ENCODE results near the gene C10orf67. TPM values are rescaled to one million over a fixed set of nuclear protein-coding genes. Genes with fewer than 3 reads are reported as not detected.
"Not testable (repeated sequence)": the region's sequence is repeated elsewhere in the genome, so short reads cannot be mapped to it uniquely, and the experiment has no call there.

Gene C10orf67
- total RNA-seq, 1 donor from 2014 or later = not detected

DNA sequence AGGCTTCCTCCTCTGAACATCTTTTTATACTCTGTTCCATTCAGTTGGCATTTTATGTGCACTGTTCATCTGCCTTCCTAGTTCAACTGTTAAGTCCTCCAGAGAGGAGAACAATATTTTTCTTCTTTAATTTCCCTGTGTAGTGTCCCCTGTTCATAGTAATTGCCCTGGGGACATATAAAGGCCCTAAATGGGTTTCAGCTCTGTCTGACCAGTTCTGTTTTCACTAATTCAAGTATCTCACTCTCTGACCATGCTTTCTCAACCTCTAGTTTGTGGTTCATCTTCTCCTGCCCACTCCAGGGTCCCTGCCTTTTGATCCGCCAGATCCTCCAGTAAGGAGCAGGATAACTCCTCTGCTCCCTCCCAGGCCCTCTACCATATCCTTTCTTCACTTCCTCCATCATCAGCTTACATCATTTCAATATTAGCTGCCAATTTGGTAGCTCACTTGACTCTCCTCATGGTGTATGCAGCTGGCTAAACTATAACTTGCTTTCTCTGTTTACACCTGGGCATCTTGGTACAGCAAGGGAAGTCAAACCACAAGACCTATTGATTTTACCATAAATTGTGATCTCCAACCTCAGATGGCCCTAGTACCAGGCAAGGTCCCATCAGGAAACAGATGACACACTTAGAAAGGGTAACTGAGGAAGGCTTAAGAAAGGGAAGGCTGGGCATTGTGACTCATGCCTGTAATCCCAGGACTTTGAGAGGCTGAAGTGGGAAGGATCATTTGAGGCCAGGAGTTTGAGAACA is 17.7 kb upstream of the C10orf67 start:
- no peak for DNase-seq

DNA sequence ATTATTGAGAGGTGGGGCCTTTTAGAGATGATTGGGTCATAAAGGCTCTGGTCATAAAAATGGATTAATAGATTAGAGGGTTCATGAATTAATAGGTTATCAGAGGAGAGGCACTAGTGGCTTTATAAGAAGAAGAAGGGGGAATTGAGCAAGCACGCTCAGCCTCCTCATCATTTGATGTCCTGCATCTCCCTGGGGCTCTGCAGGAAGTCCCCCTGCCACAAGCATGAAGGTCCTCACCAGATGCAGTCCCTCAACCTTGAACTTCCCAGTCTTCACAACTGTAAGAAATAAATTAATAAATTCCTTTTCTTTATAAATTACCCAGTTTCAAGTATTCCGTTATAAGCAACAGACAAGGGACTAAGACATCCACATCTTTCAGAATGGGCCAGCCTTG is 17.1 kb upstream of the C10orf67 start:
- no peak for DNase-seq

DNA sequence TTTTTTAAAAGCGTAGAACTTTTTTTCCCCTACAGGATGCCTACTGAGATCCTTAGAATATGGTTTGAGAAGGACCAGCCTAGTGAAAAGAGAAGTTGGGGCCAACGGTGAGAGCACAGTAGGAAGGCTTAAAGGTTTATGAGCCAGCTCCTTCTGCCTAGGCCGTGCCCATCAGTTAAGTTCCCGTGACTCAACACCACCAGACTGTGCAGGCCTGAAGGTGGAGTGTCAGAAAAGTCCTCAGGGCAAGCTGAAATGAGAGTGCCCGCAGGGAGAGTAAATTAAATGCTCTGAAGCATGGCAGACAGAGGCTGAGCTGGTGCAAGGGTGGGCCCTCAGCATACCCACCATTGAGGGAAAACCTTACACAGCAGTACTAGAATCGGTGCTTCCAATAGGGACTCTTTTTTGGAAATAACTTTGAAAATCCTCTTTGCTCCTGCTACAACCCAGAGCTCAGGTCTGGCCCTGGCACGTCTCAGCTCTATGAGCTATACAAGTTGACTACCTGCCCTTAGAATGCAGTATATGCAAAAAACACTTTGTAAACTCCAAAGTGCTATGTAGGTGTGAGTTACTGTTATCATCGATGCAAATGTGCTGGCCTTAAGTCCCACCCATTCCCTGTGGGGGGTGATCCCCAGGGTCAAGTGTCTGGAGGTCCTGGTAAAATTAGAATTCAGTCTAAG is 15.2 kb upstream of the C10orf67 start:
- no peak for DNase-seq

DNA sequence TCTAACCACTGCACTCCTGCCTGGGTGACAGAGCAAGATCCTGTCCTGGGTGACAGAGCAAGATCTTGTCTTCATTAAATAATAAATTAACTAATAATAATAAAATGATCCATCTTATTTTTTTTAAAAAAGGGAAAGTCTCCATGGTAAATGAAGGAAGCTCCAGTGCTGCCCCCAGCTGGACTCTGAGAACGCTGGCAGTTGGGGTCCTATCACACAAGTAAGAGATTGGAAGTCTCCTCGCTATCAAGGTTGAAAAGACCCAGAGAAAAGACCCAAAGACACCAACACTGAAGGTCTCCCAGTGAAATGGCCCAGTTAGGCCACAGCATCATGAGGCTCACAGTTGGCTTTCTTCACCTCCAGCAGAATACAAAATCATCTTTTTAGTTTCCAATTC is 13.8 kb upstream of the C10orf67 start:
- DNase-seq = no peak

DNA sequence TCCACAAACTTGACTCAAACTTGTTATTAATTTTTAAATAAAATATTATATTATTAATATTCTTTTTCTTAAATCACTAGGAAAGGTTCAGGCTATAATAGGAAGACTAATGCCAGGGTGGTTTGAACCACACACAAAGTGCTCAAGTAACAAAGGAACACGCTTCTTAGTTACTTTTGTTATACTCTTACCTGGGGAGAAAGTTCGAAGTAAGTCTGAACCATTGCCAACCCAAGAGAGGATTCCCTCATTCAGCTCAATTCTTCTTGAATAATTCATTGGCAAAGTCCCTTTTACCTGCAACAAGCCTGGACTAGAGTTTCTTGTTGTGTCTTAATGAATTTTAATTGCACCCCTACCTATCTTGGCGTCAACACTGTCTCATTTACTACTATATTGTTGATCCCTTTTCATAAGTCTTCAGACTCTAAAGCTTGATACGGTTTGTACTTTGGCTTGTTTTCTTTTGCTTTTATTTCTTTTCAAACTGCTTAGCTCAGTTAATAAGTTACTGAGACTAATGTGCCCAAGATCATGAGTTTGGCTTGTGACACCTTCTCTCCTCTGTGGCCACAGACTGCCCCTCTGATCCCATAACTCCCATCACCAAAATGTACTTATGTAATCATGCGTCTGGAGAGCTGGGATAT is 10.2 kb upstream of the C10orf67 start:
- DNase-seq = no peak

DNA sequence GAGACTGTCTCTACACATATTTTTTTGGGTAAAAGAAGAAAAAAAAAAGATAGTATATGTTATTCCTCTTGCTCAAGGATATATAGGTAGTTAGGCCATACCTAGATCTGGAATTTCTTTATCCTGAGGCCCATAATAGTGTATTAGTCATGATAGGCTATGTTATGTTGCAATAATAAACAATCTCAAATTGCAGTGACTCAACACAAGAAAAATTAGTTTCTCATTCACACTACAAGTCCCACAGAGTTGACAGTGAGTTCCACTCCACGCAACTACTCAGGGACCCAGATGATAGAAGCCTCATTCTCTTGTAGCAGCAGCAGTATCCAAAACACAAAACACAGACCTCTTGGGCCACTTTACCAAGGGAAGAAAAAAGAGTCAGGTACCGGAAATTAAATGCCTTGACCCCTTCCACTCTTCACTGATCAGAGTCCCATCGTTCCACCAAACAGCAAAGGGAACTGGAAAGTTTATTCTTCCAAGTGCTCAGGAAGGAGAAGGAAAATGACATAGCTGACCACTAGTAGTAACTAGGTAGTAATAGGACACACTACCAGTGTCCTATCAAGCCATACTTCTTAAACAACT is 7.4 kb upstream of the C10orf67 start:
- no peak for DNase-seq

DNA sequence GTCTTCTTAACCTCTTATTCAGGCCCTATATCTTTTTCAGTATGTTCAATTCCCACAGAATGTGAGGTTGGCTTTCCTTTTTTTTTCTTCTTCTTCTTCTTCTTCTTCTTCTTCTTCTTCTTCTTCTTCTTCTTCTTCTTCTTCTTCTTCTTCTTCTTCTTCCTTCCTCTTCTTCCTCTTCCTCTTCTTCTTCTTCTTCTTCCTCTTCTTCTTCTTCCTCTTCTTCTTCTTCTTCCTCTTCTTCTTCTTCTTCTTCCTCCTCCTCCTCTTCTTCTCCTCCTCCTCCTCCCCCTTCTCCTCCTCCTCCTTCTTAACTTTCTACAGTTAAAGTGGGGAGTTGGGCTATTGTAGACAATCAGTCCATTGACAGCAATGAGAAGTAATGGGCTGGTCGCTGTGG is 6.1 kb upstream of the C10orf67 start:
- not testable (repeated sequence) for DNase-seq

DNA sequence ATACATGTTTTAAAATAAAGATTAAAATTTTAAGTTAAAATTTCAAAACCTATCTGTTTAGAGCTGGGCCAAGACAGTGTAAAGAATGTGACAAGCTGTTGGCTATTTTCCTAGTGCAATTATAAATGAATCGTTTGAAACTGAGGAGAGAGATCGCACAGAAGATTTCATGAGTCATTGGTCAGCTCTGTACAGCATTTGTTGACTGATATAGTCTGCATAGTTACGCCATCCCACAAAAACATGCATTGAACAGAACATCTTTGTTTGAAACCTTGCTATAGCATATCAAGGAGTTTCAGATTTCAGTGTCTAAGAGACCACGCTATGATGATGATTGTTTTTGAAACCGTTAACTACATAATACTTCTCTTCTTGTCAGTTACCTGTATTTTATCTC is 1.3 kb upstream of the C10orf67 start:
- no peak for DNase-seq

DNA sequence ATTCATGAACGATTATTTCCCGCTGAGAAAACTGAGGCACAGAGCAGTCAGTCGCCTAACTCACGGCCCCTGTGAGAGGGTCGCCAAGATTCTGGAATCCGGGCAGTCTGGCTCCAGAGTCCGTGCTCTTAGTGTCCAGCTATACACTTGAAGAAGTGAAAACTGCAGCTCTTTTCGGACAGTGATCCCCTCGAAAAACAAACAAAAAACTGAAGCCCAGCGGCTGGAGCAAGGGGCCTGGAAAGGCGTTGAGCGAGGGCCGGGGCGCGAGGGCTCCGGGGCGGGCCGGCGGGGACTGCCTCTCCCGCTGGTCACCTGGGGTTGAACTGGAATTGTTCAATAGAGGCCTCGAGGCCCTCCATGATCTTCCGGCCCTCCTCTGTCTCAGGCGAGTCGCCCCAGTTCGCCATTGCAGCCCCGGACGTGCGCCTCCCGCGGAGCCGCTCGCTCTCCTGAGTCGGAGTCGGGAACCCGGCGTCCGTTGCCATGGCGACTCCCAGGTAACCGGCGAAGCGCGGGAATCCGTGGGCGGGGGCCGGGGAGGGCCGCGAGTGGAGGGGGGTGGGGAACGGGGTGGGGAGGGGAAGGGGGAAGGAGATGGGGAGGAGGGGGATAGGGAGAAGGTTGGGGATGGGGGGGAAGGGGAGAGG is 881 bp downstream of the C10orf67 start:
- no peak for DNase-seq

DNA sequence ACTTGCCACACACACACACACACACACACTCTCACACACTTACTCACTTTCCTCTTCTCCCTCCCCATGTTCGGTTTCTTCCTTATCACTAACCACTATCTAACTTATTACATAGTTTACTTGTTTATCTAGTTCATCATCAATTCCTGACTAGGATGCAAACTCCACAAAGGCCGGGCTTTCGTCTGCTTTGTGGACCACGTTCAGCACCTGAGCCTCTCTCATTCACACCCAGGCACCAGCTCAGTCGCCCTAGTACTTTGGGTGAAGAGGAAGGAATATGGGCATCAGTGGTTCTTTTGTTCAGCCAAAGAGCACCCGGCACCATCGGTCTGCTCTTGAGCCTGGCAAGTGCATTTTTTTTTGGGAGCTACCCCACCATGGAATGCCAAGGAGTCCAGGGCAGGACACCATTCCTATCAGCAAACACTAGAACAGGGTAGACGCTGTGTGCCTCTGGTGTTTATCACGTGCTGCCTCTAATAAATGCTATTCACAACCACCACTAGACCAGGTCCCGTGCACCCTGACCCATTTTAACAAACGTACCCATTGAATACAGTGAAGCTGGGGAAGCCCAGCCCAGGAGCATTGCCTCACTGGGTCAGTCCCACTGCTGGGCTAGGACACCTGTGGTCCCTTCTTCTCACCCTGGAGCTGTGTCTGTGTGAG is 2.2 kb downstream of the C10orf67 start:
- no peak for DNase-seq

DNA sequence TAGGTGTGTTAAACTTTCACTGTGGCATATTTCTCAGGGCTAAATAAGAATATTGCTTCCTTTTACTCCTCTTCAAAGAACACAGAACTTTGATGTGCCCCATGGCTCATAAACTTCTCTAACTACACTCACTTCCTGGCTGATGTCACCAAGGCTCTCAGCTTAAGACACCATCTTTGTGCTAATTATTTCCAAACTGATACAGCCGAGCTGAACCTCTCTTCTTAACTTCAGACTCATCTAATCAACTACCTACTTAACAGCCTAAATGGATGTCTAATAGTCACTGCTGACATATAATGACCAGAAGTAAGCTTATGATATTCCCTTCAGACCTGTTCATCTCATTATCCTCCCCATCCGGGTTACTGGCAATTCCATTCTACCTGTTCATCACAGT is 3.6 kb downstream of the C10orf67 start:
- no peak for DNase-seq

DNA sequence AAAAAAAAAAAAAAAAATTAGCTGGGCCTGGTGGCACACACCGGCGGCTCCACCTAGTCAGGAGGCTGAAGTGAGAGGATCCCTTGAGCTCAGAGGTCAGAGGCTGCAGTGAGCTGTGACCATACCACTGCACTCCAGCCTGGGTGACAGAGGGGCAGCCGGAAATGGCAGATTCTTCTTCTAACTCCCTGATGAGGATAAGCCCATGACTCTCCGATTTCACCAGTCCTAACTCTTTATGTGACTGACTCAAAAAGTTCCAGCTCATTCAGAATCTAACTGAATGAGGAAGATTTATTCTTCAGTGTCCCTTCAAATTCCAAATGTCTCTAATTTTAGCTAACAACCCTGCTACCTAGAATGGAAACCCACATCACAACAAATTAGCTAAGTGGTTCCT is 4.2 kb downstream of the C10orf67 start:
- DNase-seq = no peak

DNA sequence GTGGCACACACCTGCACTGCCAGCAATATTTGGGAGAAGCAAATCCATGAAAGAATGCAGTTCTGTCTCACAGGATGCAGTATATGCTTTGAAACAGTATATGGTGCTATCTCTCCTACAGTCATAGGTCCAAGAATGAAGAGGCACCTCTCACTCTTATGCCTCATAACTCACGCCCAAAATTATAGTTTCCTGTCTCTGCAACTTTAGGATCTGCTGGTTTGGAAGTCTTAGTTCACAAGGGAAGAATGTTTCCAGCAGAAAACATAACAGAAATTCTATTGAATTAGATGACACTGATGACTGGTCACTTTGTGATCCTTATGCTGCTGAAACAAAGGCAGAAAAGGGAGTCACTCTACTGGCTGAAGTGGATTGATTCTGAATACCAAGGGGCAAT is 5.7 kb downstream of the C10orf67 start:
- no peak for DNase-seq

DNA sequence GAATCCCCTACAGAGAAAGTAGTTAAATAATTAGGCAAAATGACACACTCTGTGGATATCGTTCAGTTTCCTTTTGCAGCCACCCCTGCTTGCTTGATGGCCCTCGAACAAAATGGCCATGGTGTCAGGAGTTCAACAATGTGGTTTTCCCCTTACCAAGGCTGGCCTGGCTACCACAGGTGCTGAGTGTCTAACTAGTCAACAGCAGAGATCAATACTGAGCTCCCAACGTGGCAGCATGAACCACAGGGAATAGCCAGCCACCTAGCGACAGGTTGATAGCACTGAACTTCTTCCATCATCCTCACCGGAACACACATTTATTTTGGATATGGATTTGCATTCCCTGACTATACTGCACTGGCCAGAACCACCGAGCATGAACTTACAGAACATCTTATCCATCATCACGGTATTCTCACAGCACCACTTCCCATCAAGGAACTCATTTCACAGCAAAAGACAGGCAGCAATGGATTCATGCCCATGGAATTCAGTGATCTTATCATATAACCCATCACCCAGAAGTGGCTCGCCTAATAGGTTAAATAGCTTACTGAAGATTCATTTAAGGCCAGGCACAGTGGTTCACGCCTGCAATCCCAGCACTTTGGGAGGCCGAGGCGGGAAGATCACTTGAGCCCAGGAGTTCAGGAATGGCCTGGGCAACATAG is 6.3 kb downstream of the C10orf67 start:
- DNase-seq = no peak

DNA sequence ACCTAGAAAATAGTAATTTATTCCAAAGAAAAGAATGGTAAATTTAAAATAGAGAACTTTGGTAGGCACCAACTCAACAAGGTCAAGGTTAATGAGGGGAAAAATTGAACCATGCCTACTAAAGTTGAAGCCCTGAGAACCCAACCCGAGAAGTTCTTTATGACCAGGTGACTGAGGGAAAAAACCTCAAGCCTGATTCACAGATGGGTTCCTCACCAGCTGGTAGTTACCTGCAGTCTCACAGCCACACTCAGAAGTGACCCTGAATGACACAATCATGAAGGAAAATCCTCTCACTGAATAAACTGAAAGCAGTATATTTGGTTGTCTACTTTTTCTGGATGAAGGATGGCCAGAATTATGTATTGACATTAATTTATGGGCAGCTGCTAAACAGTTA is 7.0 kb downstream of the C10orf67 start:
- no peak for DNase-seq

DNA sequence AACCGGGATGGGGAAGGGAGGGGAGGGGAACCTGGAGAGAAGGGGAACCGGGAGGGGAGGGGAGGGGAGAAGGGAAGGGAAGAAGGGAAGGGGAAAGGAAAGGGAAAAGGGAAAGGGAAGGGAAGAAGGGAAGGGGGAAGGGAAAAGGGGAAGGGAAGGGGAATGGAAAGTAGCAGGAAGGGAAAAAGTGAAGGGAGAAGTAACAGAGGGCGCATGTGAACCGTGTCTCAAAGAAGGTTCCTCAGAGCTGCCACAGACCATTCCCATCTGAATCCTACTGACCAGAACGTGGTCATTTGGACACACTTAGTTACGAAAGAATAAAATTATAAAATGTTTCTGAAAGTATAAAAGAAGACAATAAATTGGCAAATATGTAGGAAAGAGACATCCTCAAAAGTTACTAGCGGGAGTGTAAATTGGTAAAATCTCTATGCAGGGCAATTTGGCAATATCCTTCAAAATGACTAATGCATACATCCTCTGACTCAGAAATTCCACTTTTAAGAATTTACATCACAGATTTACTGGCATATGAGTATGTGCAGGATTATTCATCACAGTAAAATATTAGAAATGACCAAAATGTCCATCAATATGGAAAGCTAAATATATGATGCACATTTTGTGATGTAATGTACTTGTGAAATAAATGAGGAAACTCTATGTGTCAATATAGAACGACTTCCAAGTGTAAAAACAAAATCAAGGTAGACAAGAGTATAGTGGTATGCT is 12.9 kb downstream of the C10orf67 start:
- DNase-seq = peak; percentile 6

DNA sequence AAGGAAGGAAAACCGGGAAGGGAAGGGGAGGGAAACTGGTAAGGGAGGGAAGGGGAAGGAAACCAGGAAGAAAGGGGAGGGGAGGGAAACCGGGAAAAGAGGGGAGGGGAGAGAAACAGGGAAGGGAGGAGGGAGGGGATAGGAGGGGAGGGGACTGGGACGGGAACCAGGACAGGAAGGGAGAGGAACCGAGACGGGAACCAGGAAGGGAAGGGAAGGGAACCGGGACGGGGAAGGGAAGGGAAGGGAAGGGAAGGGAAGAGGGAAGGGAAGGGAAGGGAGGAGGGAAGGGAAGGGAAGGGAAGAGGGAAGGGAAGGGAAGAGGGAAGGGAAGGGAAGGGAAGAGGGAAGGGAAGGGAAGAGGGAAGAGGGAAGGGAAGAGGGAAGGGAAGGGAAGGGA is 13.6 kb downstream of the C10orf67 start:
- DNase-seq = no peak

DNA sequence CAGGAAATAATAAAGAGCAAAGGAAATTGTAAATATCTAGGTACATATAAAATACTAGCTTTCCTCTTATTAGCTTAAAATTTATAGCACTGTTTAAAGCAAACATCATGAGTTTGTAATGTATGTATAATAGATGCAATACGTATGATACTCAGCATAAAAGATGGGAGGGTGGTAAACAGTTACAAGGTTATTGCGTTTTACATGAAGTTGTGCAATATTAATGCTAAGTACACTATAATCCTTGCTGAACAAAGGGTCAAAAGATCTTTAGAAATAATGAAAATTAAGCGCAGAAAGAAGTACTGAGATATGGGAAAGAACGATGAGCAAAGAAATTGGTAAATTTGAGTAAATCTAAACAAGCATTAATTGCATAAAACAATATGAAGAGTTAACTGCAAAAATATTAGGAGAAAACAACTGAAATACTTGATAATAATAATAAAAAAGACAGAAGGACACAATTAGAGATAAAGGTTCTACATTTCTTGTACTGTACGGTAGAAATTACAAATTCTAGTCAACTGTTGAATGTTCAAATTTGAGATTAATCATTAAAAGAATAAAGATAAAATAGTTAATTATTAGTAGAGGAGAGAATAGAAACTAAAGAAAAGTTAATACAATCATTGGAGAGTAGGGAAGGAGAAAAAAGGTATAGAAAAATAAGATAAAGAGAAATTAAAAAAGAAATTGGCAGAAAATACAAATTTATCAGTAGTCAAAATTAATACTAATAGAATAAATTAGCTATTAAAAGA is 17.9 kb downstream of the C10orf67 start:
- DNase-seq = no peak

DNA sequence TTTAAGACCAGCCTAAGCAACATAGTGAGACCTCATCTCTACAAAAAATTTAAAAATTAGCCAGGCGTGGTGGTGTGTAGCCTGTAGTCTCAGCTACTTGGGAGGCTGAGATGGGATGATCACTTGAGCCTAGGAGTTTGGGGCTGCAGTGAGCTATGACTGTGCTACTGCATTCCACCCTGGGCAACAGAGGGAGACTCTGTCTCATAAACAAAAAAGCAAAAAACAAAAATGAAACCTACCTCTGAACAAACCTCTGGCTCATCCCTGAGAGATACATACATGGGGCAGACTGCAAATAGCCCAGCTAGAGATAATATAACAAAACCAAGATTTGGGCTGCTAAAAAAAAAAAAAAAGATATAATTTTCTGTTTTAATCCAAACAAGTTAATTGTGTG is 19.5 kb downstream of the C10orf67 start:
- DNase-seq = no peak

DNA sequence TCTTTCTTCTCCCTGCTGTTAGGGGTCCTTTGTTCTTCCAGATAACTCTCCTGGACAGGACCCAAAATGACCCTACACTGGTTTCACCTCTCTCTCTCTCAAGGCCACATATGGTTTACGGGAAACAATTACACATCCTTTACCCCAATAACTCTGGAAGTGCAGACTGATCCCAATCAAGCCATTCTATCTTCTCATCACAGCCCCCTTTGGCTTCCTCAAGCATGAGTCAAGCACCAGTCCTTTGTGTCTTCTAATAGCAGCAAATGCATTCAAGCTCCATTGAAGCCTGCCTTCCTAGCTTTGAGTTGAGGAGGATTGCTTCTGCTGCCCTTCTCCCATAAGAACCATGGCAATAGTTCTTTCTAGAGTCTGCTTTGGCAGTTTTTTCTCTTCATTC is 20.2 kb downstream of the C10orf67 start:
- no peak for DNase-seq
